Activated naive CD4-positive, alpha-beta T cell treated with Interleukin-2 at 50 U/mL for 16 hours (primary cell): ENCODE results near the gene TTC4.
A peak's percentile ranks its signal among the peaks of the same experiment; 100 is the strongest.

Experiments used
- DNase-seq: peaks from one replicate; pipeline ENCODE4 v3.0.0-alpha.2; 2020

Gene TTC4

GRCh38 chr1:54788459-54788858, 72.8 kb downstream of the TTC4 start:
- DNase-seq, result no peak

DNA sequence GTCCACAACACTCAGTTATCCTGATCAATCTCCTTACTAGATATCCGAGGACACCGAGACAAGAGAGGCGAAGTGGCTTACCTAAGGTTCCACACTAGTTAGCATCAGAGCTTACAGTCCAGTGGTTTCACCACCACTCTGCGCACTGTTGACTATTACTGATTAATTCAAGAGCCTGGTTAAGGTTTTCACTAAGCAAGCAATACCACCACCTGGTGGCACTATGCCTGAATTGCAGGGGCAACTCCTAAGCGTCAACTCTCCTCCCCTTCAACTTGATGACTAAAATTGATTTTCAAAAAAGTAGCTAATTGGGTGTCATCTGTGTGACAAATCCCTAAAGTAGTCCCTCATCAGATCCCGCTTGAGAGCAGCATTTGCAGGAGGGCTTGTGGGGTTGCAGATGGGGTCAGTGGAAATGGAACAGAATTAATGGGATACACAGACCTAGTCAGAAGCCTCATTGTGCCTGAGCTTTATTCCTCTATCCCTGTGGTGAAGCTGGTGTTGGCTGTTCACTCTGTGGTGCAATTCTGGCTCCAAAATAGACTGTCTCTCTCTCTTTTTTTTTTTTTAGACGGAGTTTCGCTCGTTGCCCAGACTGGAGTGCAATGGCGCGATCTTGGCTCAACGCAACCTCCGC, 76.3 kb downstream of the TTC4 start:
- peak; percentile 47 for DNase-seq
